Omental fat pad (tissue), 4 donors: Measurements from ENCODE around the gene SGCG. TPM values are rescaled to one million over a fixed set of nuclear protein-coding genes. Genes with fewer than 3 reads are reported as not detected.
A peak's percentile ranks its signal among the peaks of the same experiment; 100 is the strongest.
"Not testable (repeated sequence)": the region's sequence is repeated elsewhere in the genome, so short reads cannot be mapped to it uniquely, and the experiment has no call there.

Experiments
- ATAC-seq: fragments of 150-250 bp; one replicate; pipeline ENCODE4 v1.9.1; 2016; ENCODE audit warnings: mild to moderate bottlenecking, moderate library complexity; ENCODE audit not compliant: low FRiP score
- DNase-seq: peaks from one replicate; pipeline ENCODE4 v3.0.0-alpha.2; 2019; ENCODE audit warnings: low spot score
- CTCF ChIP-seq, 3 donors: fragments of 450-650 bp; IDR thresholded peaks; one replicate each; pipeline ENCODE4 v1.5.1; 2016 to 2017; ENCODE audit warnings: antibody characterized with exemption in 3 of 3, mild to moderate bottlenecking in 3 of 3, moderate library complexity in 2 of 3
- total RNA-seq, 4 donors: library from RNA; depleted of rRNA; stranded (reverse); fragments of >200 nt; gene quantifications; one replicate each; pipeline ENCODE4 v1.1.0, GENCODE V29; 2016

SGCG gene
- total RNA-seq, 4 donors from 2014 or later, result 1.1 to 3.9 (median 2.6) TPM; not detected in 1

GRCh38 chr13:23289917-23290357 is 109.2 kb downstream of the SGCG start:
- ATAC-seq, result peak; percentile 44

GRCh38 chr13:23292586-23292985 is 111.8 kb downstream of the SGCG start:
- DNase-seq, result no peak
- no peak for TF ChIP-seq CTCF (IDR thresholded peaks at IDR 0.05)
- ATAC-seq, result no peak

More at GRCh38 chr13:23289917-23290357, 109.2 kb downstream of the SGCG start:
- TF ChIP-seq CTCF (IDR thresholded peaks at IDR 0.05), result no peak
- no peak for DNase-seq

- not testable (repeated sequence) for ATAC-seq, DNase-seq
Measured at GRCh38 chr13:23314837-23315236, 134.1 kb downstream of the SGCG start.

GRCh38 chr13:23319883-23320224 is 139.1 kb downstream of the SGCG start:
- DNase-seq (no peak), ATAC-seq (no peak)
- no peak for TF ChIP-seq CTCF (IDR thresholded peaks at IDR 0.05)

GRCh38 chr13:23320926-23321534 is 140.3 kb downstream of the SGCG start:
- DNase-seq (no peak), ATAC-seq (no peak)

GRCh38 chr13:23321535-23322241 is 140.9 kb downstream of the SGCG start:
- DNase-seq, result no peak
- peak; percentile 77 for ATAC-seq
- no peak for TF ChIP-seq CTCF (IDR thresholded peaks at IDR 0.05)

More at GRCh38 chr13:23320926-23321534, 140.3 kb downstream of the SGCG start:
- TF ChIP-seq CTCF (IDR thresholded peaks at IDR 0.05), result no peak

GRCh38 chr13:23322353-23323336 is 141.9 kb downstream of the SGCG start:
- ATAC-seq, result no peak
- no peak for DNase-seq
- no peak for TF ChIP-seq CTCF (IDR thresholded peaks at IDR 0.05)
